Measurements from ENCODE around the gene GOLGA8N.
"Not testable (repeated sequence)": the region's sequence is repeated elsewhere in the genome, so short reads cannot be mapped to it uniquely, and the experiment has no call there.

GOLGA8N gene

DNA sequence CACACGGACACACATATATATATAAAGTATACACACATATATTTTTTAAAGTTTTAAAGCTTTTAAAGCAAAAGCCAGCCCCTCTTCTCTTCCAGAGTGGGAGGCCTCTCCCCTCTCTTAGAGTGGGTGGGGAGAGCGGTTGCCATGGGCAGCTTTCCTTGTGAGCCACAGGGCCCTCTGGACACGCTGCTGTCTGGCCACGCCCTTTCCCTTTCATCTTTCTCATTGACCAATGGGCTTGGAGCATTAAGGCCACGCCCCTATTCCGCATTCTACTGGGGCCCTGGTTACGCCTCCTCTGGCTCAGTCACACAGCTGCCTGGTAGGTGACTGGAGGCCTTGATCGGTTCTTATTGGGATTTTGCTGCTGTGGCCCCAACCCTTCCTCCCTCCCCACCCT lies at the start of gene GOLGA8N:
GOLGA8N (plus strand) TSS at position 306 of the 400 bp plus-strand sequence.
- DNase-seq (ENCODE audit: low spot score) = not testable (repeated sequence)

DNA sequence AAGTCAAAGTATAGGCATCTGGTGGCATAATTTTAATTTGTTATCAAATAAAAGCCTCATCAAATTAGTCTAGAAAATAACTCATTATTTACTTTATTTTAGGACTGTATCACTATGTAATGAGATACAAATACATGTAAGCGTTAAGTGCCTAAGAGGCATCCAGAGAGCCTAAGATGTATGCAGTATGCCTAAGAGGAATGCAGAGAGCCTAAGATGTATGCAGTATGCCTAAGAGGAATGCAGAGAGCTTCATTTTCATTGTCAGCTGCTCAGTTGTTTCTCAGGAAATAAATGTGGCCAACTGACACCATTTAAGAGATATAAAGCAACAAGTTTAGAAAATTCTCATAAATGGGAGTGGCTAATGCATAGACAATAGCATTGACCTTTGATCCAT lies 49.8 kb upstream of the GOLGA8N start:
- not testable (repeated sequence) for DNase-seq (ENCODE audit: low spot score)

DNA sequence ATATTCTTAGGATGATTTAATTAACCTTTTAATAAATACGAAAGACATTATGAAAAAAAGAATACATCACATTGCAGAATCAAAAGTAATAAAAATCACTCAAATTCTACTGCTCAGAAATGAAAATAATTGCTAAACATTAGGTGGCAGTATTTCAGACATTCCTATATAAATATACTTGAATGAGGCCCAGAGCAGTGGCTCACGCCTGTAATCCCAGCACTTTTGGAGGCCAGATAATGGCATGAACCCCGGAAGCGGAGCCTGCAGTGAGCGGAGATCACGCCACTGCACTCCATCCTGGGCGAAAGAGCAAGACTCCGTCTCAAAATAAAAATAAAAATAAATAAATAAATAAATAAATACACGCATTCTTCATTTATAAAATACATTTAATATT lies 48.1 kb upstream of the GOLGA8N start:
- DNase-seq (ENCODE audit: low spot score) = not testable (repeated sequence)

DNA sequence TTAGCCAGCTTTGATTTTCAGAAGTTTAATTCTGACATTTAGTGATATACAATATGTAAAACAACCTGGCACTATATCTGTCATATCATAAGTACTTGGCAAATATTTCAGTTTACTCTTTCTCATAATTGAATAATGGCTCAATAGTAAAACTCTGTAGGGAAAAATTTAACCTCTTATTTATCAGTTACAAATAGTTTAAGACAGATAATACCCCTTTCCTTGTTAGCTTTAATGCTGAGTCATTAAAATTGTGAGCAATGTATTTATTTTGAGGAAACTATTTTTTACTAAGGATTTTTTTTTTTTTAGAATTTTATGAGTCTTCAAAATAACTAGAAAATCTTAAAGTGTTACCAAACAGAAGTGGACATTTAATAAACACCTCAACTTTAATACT lies 38.7 kb upstream of the GOLGA8N start:
- not testable (repeated sequence) for DNase-seq (ENCODE audit: low spot score)

DNA sequence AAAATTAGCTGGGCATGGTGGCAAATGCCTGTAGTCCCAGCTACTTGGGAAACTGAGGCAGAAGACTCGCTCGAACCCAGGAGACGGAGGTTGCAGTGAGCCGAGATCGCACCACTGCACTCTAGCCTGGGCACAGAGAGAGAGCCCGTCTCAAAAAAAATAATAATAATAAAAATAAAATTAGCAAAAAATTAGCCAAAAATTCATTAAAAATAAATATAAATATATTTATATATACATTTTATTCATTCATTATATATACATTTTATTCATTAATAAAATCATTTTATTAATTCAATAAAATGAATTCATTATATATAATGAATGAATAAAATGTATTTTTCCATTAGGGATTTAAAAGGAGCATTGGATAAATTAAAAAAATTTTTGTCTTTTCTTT lies 31.1 kb upstream of the GOLGA8N start:
- DNase-seq (ENCODE audit: low spot score) = not testable (repeated sequence)

DNA sequence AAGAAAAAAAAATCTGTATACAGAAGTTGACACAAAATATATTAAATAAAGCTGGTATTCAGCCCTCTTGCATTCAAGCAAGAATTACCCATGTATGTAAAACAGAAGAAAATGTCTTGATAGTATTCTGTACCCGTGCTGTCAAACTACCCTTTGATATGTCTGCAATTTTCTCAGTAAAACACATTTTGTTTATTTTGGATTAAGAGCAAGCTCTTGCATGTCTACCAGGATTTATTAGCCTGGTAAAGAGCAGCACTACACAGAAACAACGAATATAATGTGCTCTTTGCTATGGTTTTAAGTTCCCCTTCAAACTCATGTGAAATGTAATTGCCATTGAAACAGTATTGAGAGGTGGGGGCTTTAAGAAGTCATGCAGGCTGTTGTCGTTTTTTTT lies 24.3 kb upstream of the GOLGA8N start:
- not testable (repeated sequence) for DNase-seq (ENCODE audit: low spot score)

DNA sequence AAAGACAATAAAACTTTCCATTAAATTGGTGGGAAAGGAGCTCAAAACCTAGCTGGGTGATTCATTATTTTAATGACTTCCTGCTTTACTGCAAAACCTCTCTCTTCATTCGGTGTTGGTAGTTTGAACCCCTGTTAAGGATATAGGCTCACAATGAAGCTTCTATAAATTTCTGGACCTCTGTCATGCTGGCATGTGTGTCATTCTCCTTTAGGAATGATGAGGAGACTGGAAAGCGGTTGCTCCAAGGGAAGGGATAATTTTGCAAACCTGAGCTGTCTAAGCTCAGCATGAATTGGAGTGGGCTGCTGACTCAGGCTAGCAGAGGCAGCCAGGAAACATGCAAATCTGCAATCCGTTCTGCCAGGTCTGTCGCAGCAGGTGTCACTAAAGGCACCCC lies 14.8 kb upstream of the GOLGA8N start:
- not testable (repeated sequence) for DNase-seq (ENCODE audit: low spot score)

DNA sequence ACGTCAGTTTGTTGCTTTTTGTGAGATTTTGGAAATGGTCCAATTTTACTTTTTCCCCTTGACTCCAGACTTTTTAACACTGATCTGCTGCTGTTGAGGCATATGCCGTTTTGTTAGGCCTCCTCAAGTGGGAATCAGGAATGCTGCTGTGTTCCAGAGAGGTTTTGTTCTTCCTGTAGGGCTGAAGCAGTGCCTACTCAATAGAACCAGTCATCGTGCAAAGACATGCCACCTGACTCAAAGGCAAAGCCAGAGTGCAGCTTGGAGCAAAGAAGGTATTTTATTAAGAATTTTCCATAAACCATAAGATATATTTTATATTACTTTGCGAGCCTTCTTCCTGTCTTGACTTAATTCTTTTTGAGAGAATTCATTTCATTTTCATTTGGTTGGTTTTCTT lies 7.4 kb upstream of the GOLGA8N start:
- DNase-seq (ENCODE audit: low spot score) = not testable (repeated sequence)

DNA sequence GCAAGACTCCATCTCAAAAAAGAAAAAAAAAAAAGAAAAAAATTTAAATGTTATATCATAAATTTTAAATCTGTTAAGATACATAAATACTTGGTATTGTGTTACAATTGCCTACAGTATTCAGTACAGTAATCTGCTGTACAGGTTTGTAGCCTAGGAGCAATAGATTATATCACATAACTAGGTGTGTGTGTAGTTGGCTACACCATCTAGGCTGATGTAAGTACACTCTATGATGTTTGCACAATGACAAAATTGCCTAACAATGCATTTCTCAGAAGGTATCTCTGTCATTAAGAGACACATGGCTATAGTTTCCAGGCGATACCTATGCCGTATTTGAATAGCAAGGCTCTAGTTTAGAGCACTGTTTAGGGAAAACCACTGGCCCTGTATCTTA lies 16.3 kb downstream of the GOLGA8N start:
- not testable (repeated sequence) for DNase-seq (ENCODE audit: low spot score)

DNA sequence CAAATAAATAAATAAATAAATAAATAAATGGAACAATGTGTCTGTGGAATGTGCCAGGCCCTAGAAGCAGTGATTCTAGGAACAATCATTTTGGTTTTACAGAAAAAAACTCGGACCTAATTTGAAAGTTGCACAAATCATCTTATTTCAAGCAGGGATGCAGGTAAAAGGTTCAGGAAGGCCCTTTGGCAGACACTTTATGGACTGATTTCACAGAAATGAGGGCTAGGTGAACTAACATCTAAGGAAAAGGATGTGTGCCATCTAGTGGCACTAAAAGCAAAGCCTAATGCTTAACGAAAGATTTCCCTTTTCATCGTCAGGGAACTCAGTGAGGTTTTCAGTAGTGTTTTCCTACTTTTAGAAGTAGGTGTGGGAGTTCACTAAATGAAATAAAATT lies 17.5 kb downstream of the GOLGA8N start:
- not testable (repeated sequence) for DNase-seq (ENCODE audit: low spot score)

DNA sequence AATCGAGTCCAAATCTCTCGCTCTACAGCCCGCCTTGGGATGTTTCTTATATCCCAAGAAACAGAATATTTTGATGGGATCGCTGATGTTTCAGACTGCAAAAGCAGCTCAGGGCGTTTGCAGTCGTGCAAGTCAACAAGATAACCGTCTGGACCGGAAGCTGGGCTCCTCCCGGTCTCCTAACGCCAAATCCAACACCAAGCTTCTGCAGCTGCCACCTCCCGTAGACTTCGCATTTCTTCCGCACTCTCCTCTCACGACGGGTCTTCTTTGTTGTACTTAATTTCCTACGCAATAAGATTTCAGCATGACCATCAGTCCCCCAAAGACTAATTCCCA lies 21.4 kb downstream of the GOLGA8N start:
- not testable (repeated sequence) for DNase-seq (ENCODE audit: low spot score)

DNA sequence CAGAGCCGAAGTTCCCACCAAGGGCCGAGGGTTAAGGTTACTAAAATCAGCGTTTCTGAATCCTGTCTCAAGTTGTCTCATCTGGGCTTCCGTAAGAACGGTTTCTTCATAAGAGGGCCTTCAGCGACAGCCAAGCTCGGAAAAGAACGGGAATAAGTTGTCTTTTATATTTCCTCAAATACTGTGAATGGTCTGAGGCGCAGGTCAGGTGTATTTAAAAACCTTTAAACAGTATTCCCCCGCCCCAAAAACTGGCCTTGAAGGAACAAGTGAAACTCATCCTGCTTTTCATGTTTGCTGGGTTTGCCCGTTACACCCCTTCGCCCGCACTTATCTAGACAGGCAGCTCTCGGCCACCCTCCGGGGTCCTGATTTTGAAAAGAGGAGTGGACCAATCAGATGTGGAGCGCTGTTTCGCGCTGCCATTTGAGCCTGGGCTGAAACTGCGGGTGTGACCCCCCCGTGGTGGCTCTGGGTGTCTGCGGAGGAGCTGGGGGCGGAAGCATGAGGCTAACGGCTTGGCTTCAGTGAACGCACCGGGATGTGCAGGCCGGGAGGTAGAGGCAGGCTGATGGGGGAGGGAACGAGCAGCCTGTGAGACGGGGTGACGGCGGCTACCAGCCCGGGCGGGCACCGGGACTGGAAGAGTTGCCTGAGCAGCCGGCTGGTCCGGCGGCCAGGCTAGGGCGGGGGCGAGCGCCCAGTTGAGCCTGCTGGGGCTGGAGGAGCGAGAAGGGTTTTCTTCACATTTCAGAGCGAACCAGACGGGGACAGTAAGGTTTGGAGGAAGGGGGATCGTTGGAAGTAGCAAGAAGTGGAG lies 22.0 kb downstream of the GOLGA8N start, which contains the start of gene ARHGAP11A:
ARHGAP11A (plus strand) TSS at position 454 of the 820 bp plus-strand sequence. CDS start 708 bp downstream, outside the sequence.
- DNase-seq (ENCODE audit: low spot score) = peak; percentile 91

DNA sequence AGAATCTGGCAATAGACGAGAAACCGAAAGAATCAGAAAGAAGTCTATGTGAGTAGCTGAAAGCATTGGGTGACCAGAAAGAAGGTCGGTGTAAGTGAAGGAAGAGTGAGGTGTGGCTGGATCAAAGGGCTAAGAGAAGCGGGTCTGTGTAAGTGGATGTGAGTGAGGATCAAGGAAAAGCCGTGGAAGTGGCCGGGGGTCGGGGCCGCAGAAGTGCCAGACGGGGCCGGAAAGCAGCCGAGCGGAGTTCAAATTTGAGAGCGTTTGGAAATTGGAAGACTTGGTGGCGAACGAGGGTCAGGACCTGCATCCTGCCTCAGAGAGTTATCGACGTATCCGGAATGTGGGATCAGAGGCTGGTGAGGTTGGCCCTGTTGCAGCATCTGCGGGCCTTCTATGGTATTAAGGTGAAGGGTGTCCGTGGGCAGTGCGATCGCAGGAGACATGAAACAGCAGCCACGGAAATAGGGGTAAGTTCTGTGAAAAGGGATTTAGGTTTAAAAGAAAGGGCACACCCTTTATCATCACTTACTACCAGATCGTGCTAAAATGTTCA lies 22.7 kb downstream of the GOLGA8N start:
- not testable (repeated sequence) for DNase-seq (ENCODE audit: low spot score)

DNA sequence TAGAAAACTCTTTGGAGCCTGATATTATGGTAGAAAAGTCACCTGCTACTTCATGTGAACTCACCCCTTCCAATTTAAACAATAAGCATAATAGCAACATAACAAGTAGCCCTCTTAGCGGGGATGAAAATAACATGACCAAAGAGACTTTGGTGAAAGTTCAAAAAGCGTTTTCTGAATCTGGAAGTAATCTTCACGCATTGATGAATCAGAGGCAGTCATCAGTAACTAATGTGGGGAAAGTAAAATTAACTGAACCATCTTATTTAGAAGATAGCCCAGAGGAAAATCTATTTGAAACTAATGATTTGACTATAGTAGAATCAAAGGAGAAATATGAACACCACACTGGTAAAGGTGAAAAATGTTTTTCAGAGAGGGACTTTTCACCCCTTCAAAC lies 43.2 kb downstream of the GOLGA8N start:
- no peak for DNase-seq (ENCODE audit: low spot score)

DNA sequence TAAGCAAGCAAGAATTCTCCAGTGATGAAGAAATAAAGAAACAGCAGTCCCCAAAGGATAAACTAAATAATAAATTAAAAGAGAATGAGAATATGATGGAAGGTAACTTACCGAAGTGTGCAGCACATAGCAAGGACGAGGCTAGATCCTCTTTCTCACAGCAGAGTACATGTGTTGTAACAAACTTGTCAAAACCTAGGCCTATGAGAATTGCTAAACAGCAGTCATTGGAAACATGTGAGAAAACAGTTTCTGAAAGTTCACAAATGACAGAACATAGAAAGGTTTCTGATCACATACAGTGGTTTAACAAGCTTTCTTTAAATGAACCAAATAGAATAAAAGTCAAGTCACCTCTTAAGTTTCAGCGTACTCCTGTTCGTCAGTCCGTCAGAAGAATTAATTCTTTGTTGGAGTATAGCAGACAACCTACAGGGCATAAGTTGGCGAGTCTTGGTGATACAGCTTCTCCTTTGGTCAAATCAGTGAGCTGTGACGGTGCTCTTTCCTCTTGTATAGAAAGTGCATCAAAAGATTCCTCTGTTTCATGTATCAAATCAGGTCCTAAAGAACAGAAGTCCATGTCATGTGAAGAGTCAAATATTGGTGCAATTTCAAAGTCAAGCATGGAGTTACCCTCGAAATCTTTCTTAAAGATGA lies 43.8 kb downstream of the GOLGA8N start:
- DNase-seq (ENCODE audit: low spot score) = no peak

DNA sequence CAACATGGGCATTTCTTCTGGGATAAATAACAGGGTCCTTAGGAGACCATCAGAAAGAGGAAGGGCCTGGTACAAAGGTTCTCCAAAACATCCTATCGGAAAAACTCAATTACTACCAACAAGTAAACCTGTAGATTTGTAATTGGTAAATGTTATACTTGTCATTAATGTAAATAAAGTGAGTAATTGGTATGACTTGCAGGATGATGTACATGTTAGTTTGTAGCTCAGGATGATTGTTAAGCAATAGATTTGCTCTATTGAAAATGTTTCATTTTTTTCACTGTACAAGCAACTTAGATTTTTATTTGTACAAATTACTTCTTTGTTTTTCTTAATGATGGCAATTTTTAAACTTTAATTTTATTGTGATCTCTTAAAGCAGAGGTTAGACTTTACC lies 44.4 kb downstream of the GOLGA8N start:
- DNase-seq (ENCODE audit: low spot score) = no peak

DNA sequence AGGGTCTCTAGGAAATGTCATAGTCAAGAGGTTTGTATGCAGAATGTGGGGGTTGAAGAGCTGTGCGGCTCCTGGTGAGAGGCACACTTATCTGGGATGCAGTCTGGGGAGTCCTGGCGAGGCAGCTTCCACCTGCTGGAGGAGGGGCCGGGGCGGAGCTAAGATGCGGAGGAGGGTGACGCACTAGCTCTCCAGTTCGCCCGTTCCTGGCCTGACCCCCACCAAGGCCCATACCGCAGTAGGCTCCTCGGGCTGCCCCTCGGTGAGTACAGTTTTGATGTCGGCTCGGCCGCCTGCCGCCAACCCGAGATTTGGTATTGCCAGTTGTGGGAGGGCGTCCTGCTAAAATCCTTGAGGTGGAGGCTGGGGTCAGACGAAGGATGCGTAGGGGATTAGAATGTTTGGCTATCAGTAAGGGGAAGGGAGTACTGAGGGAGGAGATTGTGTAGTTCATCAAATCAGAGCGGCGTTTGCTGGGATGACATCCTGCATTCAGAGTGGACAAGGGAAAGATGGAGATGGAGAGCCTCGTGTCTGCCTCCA lies 48.3 kb downstream of the GOLGA8N start, which contains the start of gene SCG5:
SCG5 (plus strand) TSS at position 194 of the 543 bp plus-strand sequence. CDS start 1,883 bp downstream, outside the sequence.
- DNase-seq (ENCODE audit: low spot score) = peak; percentile 76

DNA sequence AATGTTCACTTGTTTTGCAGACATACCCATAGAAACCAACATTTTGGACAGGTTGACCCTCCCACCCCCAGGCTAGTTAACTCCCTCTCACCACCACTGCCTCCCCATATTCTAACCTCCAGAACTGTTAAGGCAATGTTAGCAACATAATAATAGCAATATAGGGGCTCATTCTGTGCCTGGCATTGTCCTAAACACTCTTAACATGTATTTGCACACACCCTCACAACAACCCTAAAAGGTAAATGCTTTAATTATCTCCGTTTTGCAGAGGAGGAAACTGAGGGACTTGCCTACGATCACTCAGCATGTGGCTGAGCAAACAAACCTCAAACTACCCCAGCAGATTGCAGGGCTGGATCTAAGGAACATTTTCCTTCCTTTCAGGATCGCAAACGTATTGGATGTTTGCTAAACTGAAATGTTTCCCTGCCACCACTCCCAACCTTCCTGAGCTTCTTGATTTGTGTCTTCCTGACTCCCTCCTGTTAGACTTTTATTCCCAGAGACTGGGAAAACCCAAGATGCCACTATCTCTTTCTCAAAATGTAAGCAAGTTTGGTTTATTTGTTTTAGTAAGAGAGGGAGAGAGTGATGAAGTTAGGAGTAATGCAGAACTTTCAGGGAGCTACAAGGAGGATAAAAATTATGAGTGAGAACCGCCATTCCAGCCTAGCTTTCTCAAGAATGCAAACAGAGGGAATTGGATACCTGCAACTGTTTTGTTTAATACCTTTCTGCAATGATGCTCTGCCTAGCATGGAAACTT lies 49.6 kb downstream of the GOLGA8N start:
- no peak for DNase-seq (ENCODE audit: low spot score)

DNA sequence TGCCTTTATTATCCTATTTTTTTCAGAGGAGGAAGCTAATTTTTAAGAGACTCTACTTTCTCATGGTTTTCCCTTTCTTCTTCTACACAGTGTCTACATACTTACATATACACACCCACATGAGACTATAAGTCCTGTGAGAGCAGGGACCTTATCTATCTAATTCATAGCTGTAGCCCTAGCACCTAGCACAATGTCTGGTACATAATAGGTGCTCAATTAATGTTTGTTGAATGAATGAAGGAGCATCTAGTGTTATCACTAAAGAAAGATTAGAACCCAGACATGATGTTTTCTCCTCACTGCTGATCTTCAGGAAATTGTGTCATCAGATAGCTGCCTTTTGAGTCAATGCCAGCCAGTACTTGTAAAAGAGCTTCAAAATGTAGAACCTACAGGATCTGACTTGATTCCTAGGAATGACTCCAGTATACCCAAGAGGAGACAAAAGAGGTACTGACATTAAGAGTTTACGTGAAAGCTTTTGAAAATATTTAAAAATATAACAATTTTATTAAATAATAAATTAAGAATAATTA lies 50.7 kb downstream of the GOLGA8N start:
- DNase-seq (ENCODE audit: low spot score) = no peak

DNA sequence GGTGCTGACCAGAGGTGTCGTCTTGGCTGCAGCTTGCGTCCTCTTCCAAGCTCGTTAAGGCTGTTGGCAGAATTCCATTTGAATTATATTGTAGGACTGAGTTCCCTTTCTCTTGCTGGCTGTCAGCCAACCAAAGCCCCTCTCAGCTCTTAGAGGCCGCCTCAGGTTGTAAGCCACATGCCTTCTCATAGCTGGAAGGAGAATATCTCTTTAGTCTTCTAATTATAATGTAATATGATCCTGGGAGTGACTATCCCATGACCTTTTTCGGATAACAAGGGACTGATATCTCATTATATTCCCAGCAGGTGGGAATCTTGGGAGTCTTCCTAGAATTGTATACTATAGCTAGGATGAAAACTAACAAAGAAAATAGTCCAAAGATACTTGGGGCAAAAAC lies 53.0 kb downstream of the GOLGA8N start:
- no peak for DNase-seq (ENCODE audit: low spot score)

DNA sequence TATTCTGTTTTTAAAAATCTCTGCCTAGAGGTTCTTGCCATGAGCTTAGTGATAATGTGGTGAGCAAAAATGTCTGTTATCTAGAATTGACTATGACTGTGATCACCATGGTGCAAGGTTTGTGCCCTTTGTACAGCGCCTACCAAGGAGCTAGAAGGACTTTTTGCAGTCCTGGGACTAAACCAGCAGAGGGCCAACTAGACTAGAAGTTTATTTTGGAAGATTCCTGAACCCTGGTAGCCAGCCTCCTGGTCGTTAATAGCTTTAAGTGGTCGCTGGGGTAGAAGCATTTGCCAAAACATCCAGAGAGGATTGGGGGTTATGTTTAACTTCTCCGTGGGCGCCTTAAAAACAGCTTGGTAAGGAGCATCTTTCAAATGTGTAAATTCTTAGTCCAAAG lies 56.1 kb downstream of the GOLGA8N start:
- no peak for DNase-seq (ENCODE audit: low spot score)

Measured in putamen (tissue), 1 donor.